Left ventricle myocardium inferior (tissue), 1 donor: ENCODE data around the gene CDK17. TPM values are rescaled to one million over a fixed set of nuclear protein-coding genes. Genes with fewer than 3 reads are reported as not detected.
"Not testable (repeated sequence)": the region's sequence is repeated elsewhere in the genome, so short reads cannot be mapped to it uniquely, and the experiment has no call there.

Experiments used
- DNase-seq: peaks from one replicate; pipeline ENCODE4 v3.0.0-alpha.2; 2020
- H3K27ac ChIP-seq: fragments of 200-600 bp; replicated peaks from 2 replicates; pipeline ENCODE4 v1.8.0; 2021
- H3K27me3 ChIP-seq: fragments of 200-600 bp; 2 replicates; pipeline ENCODE4 v1.8.0; 2021; ENCODE audit warnings: low read depth
- H3K36me3 ChIP-seq: fragments of 200-600 bp; 2 replicates; pipeline ENCODE4 v1.8.0; 2021
- H3K4me1 ChIP-seq: fragments of 200-600 bp; 2 replicates; pipeline ENCODE4 v1.8.0; 2021
- H3K4me3 ChIP-seq: fragments of 200-600 bp; 2 replicates; pipeline ENCODE4 v1.8.0; 2021; ENCODE audit warnings: mild to moderate bottlenecking, moderate library complexity
- H3K9me3 ChIP-seq: fragments of 200-600 bp; replicated peaks from 2 replicates; pipeline ENCODE4 v1.8.0; 2021
- CTCF ChIP-seq: fragments of 200-600 bp; IDR thresholded peaks from 2 replicates; pipeline ENCODE4 v1.8.0; 2021; ENCODE audit warnings: antibody characterized with exemption, mild to moderate bottlenecking, borderline replicate concordance
- intact Hi-C: fragments of 100-400 bp; cut with micrococcal nuclease; formaldehyde crosslinking; loops from one replicate; pipeline ENCODE4 v1.11.0; 2022
- total RNA-seq: library from RNA; stranded (reverse); fragmentation: NEBNext Ultra II Directional; extraction: Animal tissue kit (Norgen Biotek cat#: 25700); gene quantifications from one replicate; pipeline ENCODE4 v1.2.1, GENCODE V29; 2021
- donor health status: DM: no; HTN: yes; CAD: no; lungs with severe emphysema.

CDK17 gene
- total RNA-seq, 1 donor from 2014 or later: 15.9 TPM

- Histone ChIP-seq H3K9me3 (peaks cover 32% of the 10 kb centered on the region), H3K4me3 (peak overlapping the region; percentile 48), H3K4me1 (peaks cover 46% of the 10 kb centered on the region), H3K27ac (peak overlapping the region; percentile 71), H3K27me3 (no peaks in the 10 kb centered on the region), H3K36me3 (peaks cover 8% of the 10 kb centered on the region)
- TF ChIP-seq CTCF: no peak
- no peak for DNase-seq
- intact Hi-C loops: no loop called here
Observed at GRCh38 chr12:96347130-96347699, 53.0 kb downstream of the CDK17 start.

GRCh38 chr12:96346716-96347115 lies 53.5 kb downstream of the CDK17 start:
- peaks cover 41% of the 10 kb centered on the region for H3K4me1 ChIP-seq
- peak overlapping the region; percentile 71 for H3K27ac ChIP-seq
- H3K9me3 ChIP-seq: peaks cover 32% of the 10 kb centered on the region
- intact Hi-C loops, DNase-seq, H3K27me3 ChIP-seq, H3K36me3 ChIP-seq: not testable (repeated sequence)
- H3K4me3 ChIP-seq: peak overlapping the region; percentile 48

GRCh38 chr12:96344124-96344695 lies 56.0 kb downstream of the CDK17 start:
- Histone ChIP-seq H3K4me1 (peaks cover 41% of the 10 kb centered on the region), H3K27me3 (no peaks in the 10 kb centered on the region), H3K27ac (no peak overlapping the region), H3K9me3 (peaks cover 32% of the 10 kb centered on the region), H3K4me3 (no peak overlapping the region), H3K36me3 (peaks cover 8% of the 10 kb centered on the region)
- intact Hi-C loops: no loop called here
- DNase-seq: no peak
- TF ChIP-seq CTCF: no peak

- H3K9me3 ChIP-seq: peaks cover 32% of the 10 kb centered on the region
- TF ChIP-seq CTCF: no peak
- H3K27ac ChIP-seq: no peak overlapping the region
- no peaks in the 10 kb centered on the region for H3K27me3 ChIP-seq
- intact Hi-C loops: no loop called here
- H3K4me3 ChIP-seq: no peak overlapping the region
- DNase-seq: no peak
- peaks cover 45% of the 10 kb centered on the region for H3K4me1 ChIP-seq
- peaks cover 8% of the 10 kb centered on the region for H3K36me3 ChIP-seq
Observed at GRCh38 chr12:96343347-96343954, 56.8 kb downstream of the CDK17 start.

- Histone ChIP-seq H3K4me1 (peaks cover 29% of the 10 kb centered on the region), H3K9me3 (peaks cover 32% of the 10 kb centered on the region)
- H3K36me3 ChIP-seq, H3K27ac ChIP-seq, H3K4me3 ChIP-seq, intact Hi-C loops, H3K27me3 ChIP-seq, DNase-seq: not testable (repeated sequence)
Observed at GRCh38 chr12:96339666-96340065, 60.6 kb downstream of the CDK17 start.

GRCh38 chr12:96338852-96339471 lies 61.3 kb downstream of the CDK17 start:
- TF ChIP-seq CTCF: no peak
- Histone ChIP-seq H3K27me3 (no peaks in the 10 kb centered on the region), H3K9me3 (peaks cover 25% of the 10 kb centered on the region), H3K4me1 (peaks cover 29% of the 10 kb centered on the region), H3K36me3 (peaks cover 8% of the 10 kb centered on the region), H3K27ac (peak overlapping the region; percentile 65), H3K4me3 (no peak overlapping the region)
- DNase-seq: no peak
- intact Hi-C loops: no loop called here
